GM19043 (cell line): ENCODE data around the gene GDPGP1.
"Not testable (repeated sequence)": the region's sequence is repeated elsewhere in the genome, so short reads cannot be mapped to it uniquely, and the experiment has no call there.

Source experiments
- ATAC-seq: cut with Tn5 transposase; IDR thresholded peaks from one replicate; pipeline ENCODE4 v1.9.1; 2021; ENCODE audit warnings: low read depth; ENCODE audit not compliant: unreplicated experiment

Gene GDPGP1, protein sequence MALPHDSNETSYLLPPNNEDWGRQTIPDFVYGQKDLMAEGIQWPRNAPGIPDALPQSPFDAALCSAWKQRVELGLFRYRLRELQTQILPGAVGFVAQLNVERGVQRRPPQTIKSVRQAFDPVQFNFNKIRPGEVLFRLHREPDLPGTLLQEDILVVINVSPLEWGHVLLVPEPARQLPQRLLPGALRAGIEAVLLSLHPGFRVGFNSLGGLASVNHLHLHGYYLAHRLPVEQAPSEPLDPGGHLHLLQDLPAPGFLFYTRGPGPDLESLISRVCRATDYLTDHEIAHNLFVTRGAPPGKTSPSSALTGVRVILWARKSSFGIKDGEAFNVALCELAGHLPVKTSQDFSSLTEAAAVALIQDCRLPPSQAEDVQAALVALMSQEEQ

DNA sequence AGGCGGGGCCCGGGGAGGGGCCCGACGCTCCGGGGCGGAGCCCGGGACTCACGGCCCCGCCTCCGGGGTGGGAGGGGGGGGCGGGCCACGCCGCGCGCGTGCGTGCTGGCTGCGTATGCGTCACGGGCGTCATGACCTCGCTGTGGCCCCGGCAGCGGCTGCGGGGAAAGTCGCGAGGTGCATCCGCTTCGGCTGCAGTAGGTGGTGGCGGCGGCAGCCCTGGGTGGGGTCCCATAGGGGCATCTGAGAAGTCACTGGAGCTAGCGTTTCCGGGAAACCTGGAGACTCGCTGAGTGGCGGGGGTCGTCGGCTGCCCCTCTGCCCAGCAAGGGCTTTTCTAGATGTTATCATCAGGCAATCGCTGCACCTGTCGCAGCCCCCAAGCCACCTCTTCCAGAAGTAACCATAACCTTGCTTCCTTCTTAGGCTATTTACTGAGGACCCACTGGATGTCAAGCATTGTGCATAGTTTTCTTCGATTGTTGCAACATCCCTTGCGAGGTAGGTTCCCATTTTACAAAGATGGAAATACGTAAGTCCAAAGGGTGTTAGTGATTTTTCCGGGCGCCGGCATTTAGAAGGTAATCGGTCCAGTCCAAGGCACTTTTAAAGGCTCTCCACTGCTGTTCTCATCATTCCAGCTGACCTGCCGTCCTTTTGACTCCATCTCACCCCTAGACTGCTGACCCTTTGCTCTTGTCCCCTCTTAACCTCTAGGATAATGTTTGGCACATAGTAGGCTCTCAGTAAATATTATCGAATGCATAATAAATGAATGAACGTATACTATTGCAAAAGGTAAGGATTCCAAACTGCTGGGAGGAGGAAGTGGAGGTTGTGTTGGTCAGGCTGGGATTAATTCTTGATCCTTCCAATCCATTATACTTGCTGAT is at the start of gene GDPGP1:
GDPGP1 (plus strand) TSS at position 114 of the 893 bp plus-strand sequence. CDS start 6,700 bp downstream, outside the sequence.
- peak; percentile 41 for ATAC-seq

DNA sequence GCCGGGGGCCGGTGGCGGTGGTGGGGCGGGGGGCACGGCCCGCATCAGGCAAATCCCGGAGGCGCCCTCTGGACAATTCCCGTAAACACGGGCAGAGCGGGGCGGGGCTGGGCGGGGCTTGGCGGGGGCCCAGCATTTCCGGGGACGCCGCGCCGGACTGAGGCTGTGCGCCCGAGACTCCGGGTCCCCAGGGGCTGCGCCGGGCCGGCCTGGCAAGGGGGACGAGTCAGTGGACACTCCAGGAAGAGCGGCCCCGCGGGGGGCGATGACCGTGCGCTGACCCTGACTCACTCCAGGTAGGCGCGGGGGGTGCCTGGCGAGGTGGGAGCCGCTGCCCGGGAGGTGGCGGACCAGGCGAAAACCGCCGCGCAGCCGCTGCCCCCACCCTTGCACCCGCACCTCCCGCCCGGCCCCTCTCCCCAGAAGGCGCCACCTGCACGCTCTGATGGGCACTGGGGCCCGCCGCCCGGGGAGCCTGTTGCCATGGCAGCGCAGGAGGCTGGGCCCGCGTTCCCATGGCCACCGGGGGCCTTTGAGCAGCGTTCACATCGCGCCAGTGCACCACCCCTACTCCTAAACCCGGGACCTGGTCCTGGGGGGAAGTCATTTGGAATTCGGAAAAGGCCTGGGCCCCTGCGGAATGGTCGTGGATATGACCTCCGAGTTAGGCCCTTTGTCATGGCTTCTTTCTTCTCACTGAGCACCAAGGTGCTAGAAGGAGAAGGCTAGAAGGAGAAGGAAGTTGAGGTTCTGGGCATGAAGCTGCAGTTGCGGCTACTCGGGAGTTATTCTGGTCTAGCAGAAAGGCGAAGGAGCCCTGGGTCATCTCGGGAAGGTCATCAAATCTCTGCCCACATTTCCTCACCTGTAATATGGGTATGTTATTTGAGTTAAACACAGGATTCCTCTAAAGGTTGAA is 49.0 kb upstream of the GDPGP1 start:
- peak; percentile 68 for ATAC-seq

DNA sequence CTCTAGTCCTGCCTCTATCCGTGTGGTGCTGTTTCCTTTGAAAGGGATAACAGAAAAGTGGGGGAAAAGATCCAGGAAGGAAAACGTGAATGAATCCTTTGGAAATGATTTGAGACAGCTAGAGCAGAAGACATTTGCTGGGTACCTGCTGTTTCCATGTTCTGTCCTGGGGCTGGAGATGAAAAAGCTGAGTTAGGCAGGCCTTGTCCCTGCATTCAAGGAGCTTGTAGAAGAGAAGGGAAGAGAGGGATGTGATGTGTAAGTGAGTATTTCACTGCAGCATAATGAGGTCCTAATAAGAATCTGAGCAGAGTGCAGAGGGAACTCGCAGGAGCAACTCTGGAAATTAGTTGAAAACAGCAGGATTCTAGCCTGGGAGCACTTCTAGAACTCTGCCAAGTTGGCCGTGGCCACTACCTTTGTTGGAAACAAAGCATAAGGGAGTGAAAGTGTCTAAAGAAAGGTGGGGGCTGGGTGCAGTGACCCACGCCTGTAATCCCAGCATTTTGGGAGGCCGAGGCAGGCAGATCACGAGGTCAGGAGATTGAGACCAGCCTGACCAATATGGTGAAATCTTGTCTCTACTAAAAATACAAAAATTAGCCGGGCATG is 46.6 kb upstream of the GDPGP1 start:
- ATAC-seq: no peak

DNA sequence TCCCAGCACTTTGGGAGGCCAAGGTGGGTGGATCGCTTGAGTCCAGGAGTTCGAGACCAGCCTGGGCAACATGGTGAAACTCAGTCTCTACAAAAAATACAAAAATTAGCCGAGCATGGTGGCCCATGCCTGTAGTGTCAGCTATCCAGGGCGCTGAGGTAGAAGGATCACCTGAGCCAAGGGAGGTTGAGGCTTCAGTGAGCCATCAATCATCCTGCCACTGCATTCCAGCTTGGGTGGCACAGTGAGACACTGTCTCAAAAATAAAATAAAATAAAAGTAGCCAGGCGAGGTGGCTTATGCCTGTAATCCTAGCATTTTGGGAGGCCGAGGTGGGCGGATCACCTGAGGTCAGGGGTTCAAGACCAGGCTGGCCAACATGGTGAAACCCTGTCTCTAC is 45.9 kb upstream of the GDPGP1 start:
- not testable (repeated sequence) for ATAC-seq

DNA sequence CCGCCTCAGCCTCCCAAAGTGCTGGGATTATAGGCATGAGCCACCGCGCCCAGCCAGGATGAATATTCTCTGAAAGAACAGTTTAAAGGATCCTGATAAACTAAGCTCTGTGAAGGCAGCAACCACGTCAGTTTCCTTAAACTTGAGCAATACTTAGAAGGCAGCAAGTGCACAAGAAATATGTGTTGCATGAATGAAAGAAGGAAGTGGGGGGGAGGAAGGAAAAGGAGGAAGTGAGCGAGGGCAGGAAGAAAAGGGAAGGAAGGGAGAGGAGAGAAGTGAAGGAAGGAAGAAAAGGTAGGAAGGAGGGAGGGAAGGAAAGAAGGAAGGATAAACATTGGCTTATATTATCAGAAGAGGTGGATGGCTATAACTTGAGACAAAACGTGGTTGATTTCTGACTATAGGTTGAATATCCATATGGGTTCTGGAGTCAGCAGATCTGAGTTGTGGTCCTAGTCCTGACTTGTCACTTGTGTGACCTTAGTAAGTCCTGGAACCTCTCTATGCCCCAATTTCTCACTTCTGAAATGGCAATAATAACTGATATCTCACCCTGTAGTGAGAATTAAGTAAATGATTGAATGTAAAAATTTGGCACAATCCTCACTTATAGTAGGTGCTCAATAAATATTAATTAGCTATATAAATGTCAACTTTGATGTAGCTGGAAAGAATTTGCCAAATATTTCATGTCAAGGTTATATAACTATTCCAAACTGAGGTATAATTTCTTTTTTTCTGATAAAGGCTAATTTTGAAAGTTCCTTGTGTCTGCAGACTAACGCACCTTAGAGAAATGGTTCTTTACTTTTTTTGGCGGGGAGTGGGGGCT is 44.9 kb upstream of the GDPGP1 start:
- ATAC-seq: no peak

DNA sequence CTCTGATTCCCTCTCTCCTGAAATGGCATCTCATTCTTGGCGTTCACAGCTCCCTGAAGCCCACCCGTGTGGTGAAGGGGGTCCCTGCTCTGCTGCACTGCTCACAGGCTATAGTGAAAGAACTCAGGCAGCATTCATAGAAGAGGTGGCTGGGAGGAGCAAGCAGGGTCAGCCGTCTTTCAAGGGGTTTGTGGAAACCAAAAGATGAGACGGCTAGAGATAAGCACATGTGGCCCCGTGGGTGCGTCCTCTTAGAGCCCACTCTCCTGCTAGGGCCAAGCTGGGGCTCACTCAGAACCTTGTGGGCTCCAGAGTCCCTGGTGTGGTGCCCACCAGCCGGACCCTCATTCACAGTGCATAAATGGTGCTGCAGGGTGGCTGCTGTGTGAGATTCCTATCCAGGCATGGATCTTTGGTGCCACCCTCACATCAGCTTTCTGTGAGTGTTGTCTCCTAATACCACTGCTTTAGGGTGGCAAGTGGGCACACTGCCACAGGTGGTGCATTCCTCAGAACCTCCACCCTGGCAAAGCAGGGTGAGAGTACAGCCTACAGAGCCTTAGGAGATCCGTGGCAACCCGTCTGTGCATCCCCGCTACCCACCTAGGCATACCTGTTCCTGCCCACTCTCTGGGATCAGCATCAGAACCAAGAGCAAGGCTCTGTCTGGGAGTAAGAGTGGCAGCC is 44.1 kb upstream of the GDPGP1 start:
- ATAC-seq: no peak

DNA sequence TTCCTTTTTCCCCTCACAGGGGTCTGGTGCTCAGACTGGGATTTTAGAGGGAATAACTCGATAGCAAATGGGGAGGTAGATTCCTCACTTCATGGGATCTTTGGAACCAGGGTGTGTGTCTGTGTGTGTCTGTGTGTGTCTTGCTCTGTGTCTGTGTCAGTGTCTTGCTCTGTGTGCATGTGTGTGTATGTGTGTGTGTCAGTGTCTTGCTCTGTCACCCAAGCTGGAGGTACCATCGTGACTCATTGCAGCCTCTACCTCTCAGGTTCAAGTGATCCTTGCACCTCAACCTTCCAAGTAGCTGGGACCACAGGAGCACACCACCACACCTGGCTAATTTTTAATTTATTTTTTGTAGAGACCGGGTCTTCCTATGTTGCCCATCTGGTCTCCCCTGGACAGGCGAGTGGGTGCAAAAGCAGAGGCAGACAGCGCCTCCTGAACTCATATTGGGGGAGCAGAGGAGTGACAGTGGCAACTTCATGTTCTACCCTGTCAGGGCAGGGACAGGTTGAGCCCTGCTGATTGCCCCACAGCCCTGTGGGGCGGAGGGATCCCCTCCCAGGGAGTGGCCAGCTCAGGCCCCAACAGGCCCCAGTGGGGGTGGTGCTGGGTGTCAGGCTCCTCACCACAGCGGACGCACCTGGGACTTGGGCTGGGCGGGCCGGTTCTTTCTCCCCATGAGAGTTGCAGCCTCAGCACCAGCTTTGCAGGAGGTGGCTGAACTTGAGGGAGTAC is 43.2 kb upstream of the GDPGP1 start:
- ATAC-seq: no peak

DNA sequence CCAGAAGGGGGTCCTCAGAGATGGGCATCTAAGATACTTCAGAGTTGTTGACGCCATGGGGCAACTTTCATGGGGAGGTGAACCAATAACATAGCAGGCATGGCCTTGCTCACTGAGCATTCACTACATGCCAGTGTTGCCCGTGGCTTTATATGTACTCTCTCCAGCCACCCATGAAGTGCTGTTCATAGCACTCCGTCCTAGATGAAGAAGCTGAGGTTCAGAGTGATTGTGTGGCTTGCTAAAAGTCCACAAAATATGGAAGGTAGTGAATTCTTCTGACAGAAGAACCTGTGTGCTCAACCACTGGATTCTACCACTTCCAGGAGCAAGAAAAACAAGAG is 42.7 kb upstream of the GDPGP1 start:
- ATAC-seq: no peak

DNA sequence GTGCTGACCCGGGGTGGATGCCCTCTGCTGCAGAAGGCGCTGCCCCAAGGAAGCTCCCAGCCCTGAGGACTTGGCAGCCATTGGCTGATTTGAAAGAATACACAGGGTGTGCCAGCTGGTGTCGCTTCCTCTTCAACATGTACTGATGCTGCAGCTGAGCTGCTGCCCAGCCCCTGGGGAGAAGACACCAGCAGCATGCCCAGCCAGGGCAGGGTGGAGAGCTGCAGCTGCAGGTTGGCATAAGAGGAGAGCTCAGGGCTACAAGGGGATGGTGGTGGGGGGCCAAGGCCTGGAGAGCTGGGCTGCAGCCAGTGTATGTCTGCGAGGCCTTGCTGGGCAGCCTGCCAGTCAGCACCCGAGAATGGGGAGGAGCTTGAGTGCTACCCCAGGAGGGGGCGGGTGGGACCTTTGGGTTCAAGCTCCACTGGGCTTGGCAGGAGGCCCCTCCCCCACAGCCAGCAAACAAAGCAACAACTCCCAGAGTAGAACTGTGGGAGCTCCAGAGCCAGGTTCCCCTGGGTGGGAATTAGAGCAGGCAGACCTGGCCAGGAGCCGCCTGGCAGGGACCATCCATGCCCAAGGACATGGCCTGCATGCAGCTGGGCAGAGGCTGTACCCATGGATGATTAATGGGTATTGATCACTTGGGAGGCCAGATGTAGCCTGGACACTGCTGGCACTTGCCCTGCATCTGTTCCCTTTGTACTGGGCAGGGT is 42.1 kb upstream of the GDPGP1 start:
- ATAC-seq: no peak

DNA sequence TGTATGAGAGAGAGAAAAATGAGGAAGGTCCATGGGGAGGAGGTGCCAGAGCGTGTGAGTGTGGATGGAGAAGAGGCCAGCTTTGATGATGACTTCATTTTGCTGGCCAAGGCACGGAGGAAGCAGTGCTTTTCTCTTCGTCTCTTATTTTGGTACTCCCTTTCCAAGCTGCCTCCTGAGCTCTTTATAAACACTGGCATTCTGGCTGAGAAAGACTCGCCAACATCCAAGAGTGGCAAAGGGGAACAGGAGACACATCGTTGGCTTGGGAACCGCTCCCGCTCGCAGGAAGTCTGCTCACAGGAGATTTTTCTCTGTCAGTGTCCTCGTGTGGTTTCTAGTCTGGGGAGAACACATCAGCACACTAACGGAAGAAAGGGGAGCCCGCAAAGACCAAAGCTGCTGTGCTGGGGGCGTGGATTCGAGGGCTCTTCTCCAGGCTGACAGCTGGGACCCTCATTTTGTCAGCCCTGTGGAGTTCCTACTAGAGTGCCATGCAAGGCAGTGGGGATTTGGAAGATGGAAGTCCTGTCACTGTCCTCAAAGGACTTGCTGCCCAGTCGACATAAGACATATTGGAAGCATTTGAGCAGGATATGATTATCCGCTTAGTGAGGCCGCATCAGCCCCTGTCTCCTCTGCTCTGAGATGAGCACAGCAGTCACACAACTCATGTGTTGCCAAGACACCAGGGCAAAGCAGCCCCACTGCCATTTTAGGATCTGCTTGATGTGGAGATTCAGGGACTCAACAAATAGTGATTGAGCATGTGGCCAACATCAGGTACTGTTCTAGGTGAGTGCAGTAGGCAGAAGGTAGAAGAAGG is 40.8 kb upstream of the GDPGP1 start:
- ATAC-seq: no peak

DNA sequence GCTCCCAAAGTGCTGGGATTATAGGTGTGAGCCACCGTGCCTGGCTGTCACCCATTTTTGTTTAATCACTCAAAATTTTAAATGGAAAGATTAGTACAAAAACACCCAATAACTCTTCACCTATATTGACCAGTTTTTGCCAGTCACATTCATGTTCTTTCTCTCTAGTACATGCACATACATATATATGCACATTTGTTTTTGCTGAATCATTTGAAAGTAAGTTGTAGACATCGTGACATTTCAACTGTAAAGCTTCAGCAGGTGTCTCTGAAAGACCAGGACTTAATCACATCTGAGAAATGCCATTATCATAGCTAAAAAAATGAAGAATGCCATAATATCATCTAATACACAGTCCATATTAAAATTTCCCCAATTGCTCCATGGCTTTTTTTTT is 39.4 kb upstream of the GDPGP1 start:
- no peak for ATAC-seq

DNA sequence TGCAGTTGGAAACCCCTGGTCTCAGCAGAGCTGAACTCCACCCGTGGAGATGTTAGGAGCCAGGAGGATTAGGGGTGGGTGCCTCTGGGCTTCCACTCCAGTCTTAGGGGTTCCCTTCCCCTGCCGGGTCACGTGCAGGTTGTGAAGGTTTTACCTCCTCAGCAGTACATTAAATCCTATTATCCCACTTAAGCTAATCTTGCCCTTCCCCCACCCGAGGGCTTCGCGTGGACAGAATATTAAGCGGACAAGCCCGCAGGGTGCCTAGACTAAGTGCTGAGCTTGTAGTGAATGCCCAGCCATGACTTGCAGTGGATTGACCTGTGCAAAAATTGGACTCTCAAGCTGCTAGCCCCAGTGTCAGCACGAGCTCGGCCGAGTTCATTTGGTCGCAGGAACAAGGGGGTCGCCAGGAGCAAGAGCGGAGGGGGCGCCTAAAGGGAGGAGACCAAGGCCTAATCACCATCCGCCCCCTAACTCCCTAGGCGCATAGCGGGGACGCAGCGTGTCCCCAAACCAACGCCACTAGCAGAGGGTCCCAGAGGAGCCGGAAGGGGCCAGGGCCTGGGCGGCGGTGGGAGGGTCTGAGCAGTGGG is 33.4 kb upstream of the GDPGP1 start:
- peak; percentile 26 for ATAC-seq

DNA sequence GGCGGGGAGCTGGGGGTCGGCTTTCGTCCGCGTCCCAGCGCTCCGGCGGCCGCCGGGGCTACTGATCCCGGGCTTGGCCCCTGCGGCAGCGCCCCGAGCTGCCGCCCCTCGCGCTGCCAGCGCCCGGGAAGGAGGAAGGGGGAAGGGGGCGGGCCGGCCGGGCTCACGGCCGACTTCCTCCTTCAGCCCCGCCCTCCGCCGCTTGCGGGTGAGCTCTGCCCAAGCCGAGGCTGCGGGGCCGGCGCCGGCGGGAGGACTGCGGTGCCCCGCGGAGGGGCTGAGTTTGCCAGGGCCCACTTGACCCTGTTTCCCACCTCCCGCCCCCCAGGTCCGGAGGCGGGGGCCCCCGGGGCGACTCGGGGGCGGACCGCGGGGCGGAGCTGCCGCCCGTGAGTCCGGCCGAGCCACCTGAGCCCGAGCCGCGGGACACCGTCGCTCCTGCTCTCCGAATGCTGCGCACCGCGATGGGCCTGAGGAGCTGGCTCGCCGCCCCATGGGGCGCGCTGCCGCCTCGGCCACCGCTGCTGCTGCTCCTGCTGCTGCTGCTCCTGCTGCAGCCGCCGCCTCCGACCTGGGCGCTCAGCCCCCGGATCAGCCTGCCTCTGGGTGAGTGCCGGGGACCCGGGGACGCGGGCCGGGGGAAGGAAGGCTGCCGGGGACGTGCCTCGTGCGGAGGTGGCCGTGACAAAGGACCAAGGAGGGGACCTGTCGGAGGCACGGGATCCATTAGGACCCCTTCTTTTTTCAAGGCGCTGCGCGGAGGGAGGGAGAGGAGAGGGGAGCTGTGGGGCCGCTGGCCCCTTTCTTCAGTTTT is 32.7 kb upstream of the GDPGP1 start, which contains the start of gene SEMA4B:
SEMA4B (plus strand) TSS at position 201 of the 814 bp plus-strand sequence; CDS start at position 450, 249 bp downstream.
- ATAC-seq: peak; percentile 77

DNA sequence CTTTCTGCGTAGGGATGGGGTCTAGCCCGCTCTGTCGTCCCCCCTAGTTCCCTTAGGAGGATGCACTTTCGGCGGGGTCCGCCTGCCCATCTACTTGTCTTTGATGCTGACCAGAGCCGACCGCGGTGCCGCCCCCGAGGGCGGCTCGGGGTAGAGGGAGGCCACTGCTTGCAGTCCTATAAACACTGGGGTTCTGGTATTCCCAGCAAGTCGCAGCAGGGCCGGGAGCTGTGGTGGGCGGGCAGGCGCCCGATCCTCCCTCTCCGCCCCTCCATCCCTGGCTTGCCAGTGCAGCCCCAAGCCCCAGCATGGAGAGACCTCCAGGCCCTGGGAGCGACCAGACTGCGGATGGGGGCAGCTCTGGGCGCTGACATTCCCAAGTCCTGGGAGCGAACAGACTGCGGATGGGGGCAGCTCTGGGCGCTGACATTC is 32.0 kb upstream of the GDPGP1 start:
- ATAC-seq: no peak

DNA sequence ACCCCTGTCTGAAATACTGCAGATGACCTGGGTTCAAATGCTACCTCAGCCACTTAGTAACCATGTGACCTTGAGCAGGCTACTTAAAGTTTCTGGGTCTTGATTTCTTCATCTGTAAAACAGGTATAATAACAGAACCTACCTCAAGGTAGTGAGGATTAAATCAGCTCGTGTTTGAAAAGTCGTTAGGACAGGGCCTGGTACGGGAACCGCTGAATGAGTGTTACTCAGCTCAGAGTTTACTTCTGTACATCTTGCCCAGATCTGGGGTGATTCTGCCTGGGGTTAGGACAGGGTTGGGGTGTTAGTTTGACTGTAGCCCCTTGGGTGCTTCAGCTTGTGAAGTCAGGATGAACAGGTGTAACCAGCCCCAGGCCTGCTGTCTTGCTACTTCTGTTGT is 31.1 kb upstream of the GDPGP1 start:
- no peak for ATAC-seq
